Fibroblast of lung (primary cell): ENCODE measurements around the gene RABIF.

Experiments used
- CTCF ChIP-seq, 2 donors: IDR thresholded peaks in 1 of 2; conservative IDR thresholded peaks in 1 of 2; 1 replicate in 1 of 2; 2 replicates in 1 of 2; pipeline ENCODE4 v1.5.1; 2011 to 2012; ENCODE audit warnings: low read length in 2 of 2, control low read depth in 1 of 2, inconsistent platforms in 1 of 2, low read depth in 1 of 2, mild to moderate bottlenecking in 1 of 2
- EZH2 ChIP-seq: IDR thresholded peaks from 2 replicates; pipeline ENCODE4 v1.5.1; 2012; ENCODE audit warnings: low read length, control low read depth, mild to moderate bottlenecking; ENCODE audit errors: missing control alignments

DNA sequence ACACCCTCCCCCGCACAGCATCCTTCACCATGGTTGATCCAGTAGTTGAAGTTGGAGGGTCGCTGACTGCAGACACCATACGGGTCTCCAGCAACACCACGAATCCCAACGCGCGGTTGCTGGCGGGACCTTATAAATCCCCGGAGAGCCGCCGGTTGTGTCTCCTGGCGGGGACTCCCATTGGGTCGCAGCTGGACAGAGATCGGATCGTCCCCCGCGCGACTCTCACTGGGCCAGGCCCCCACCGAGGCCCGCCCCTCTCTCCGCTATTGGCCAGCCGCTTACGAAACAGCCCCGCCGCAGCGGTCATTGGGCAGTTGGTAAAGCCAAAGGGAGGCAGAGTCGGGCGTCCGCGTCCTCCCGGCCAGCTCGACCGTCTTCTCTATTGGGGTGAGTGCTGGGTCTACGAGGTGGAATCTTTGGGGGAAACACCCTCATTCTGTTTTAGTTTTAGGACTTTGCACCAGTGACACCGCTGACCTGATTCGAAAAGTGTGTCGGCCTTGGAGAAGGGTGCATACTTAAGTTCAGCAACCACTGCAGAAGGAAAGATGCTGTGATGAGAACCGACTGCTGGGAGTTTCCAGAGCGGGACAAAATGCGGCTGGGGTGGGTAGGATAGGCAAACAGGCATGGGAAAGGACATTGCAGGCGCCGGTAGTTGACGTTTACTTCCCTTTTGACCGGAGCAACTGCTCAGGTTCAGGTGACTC is 27.4 kb downstream of the RABIF start:
- TF ChIP-seq EZH2 (no peak), CTCF (conservative IDR thresholded peaks at IDR 0.05 in 1 of 2, IDR thresholded peaks at IDR 0.05 in 1 of 2; ENCODE audit: low read depth in 1 of 2, low read length in 2 of 2) (no peak)
